Esophagus mucosa (tissue), 1 donor: ENCODE data around the gene SLC25A21. TPM values are rescaled to one million over a fixed set of nuclear protein-coding genes. Genes with fewer than 3 reads are reported as not detected.

Experiments used
- total RNA-seq: library from RNA; stranded (reverse); gene quantifications from one replicate; pipeline ENCODE4 v1.2.4, GENCODE V29; 2023
- donor health status: DM: yes; HTN: yes; CAD: no.

Gene SLC25A21
- total RNA-seq, 1 donor from 2014 or later, result 0.80 TPM

Other genes starting within 250 kb of the SLC25A21 start
- gene MIPOL1, start 25.3 kb upstream of the SLC25A21 start, total RNA-seq, result 3.4 TPM